Activated gamma-delta T cell treated with Interleukin-2 at 50 U/mL for 16 hours (primary cell): ENCODE data around the gene SESN1.

Source experiments
- DNase-seq: peaks from one replicate; pipeline ENCODE4 v3.0.0-alpha.2; 2020

The SESN1 gene

GRCh38 chr6:109058620-109059019, 36.0 kb downstream of the SESN1 start:
- no peak for DNase-seq

DNA sequence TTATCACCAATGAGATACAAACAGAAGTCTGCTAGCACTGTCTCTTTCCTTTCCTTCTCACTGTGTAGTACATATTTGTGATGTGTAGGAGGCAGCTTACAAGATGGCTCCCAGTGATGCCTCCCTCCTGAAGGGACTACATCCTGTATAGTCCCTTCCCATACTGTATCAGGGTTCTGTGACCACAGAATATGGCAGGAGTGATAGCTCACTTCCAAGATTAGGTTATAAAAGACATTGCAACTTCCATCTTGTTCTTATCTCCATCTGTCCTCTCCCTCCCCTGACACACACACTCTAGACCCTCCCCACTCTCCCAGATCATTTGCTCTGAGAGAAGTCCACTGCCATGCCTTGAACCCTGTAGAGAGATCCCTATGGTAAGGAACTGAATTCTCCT, 38.0 kb downstream of the SESN1 start:
- no peak for DNase-seq

GRCh38 chr6:109055771-109056235, 38.8 kb downstream of the SESN1 start:
- no peak for DNase-seq

DNA sequence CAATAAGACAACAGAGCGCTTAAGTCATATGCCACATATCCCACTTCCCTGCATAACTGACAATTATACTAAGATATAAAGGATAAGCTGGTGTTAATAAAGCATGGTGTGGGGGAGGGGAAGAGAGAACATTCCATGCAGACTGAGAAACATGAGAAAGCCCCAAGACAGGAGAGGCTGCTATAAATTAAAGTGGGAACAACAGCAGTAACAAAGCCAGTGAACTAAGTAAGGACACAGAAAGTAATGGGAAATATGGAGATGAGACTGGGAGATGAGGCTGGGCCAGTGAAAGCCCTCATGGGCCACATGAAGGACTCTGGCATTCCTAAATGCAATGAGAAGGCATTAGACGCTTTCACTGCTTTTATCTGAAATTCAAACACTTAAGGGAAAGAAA, 41.3 kb downstream of the SESN1 start:
- no peak for DNase-seq

GRCh38 chr6:109052852-109053251, 41.8 kb downstream of the SESN1 start:
- DNase-seq = no peak

GRCh38 chr6:109052018-109052651, 42.5 kb downstream of the SESN1 start:
- DNase-seq = no peak

- no peak for DNase-seq
Observed at GRCh38 chr6:109051301-109052017, 43.2 kb downstream of the SESN1 start.

DNA sequence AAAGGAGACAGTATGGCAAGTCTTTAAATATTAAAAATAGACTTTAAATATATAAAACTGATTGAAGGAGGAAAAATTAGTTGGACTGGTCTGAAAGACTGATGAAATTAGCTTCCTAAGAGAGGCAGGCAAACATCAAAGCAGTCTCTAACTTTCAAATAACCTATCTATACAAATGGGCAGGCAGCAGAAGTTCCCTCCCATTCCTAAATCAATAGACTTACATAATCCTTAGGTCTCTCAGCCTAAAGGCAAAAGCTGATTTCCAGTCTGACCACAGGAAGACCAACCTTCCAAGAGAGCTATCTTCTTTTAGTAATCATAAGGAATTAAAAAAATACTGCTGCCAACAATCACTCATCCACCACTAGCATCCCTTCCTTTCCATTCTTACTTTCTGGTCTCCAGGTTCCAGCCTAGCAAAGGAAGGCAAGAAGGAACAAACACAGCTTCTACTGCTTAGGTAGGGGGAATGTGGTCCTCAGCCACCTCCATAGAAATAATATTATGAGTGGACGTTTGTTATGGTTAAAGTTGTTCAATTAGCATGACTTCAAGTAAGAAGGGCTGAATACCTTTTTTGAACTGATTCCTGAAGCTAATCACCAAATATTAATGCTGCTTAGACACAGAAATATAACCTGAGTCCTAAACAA, 44.1 kb downstream of the SESN1 start:
- no peak for DNase-seq

- no peak for DNase-seq
Observed at GRCh38 chr6:109050012-109050411, 44.6 kb downstream of the SESN1 start.

DNA sequence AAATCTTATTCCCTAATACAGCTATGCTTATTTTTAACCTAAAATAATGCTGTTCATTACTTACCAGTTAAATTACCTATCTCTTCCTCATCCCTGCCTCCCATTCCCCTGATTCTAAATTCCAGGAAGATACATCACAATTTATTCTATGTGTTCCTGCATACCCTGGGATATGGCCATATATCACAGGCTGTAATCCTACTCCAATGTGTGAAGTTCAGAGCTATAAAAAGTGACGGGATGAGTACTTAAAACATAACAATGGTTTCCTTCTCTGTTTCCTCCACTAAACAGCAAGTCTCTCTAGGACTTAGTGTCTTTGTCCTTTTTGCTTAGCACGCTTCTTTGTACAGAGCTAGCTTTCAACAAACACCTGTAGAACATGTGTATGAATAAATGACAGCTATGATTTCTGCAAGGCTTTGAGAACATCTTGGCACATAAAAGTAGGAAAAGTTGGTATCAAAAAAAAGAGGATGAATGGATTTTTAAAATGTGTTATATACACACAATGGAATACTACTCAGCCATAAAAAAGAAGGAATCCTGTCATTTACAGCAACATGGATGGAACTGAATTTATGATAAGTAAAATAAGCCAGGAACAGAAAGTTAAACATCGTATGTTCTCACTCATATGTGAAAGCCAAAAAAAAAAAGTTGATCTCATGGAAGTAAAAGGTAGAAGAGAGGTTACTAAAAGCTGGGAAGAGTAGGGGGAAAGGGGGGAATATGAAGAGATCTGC, 45.8 kb downstream of the SESN1 start:
- no peak for DNase-seq

- DNase-seq = no peak
Observed at GRCh38 chr6:109048176-109048575, 46.5 kb downstream of the SESN1 start.

- no peak for DNase-seq
Observed at GRCh38 chr6:109045493-109045892, 49.2 kb downstream of the SESN1 start.

DNA sequence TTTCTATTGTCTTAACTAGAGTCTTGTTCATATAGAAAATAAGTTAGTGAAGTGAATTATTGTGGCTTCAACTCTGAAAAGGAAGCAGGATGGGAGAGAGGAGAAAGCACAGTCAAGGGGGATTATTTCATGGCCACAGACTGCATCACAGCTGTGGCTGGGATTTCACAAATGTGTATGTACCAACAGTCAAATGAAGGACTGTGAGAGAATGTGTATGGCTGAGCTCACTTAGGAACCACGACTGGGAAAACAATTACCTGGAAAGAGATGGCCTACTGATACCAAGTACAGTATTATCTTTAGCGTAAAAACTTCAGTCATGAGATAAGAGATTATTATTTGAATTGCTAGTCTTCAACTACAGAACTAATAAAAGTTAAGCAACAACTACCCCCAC, 54.9 kb downstream of the SESN1 start:
- no peak for DNase-seq

DNA sequence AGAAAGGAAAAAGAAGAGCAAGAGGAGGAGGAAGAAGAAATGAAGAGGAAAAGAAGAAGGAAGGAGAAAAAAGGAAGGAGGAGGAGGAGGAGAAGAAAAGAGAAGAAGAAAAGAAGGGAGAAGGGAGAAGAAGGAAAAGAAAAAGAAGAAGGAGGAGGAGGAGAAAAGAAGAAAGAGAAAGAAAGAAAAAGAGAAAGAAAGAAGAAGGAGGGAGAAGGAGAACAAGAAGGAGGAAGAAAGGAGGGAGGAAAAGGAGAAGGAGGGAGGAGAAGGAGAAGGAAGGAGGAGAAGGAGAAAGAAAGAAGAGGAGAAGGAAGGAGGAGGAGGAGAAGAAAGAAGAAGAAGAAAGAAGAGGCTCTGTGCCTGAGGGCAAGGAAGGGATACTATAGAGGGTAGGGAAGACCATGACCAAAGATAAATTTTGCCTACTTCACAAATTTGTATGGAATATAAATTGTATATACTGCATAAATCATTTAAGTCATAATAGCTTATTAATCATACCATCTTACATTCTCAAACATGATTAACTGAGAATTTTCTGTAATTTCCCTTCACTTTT, 55.7 kb downstream of the SESN1 start:
- DNase-seq = no peak

- DNase-seq = no peak
Observed at GRCh38 chr6:109036574-109037294, 57.9 kb downstream of the SESN1 start.

DNA sequence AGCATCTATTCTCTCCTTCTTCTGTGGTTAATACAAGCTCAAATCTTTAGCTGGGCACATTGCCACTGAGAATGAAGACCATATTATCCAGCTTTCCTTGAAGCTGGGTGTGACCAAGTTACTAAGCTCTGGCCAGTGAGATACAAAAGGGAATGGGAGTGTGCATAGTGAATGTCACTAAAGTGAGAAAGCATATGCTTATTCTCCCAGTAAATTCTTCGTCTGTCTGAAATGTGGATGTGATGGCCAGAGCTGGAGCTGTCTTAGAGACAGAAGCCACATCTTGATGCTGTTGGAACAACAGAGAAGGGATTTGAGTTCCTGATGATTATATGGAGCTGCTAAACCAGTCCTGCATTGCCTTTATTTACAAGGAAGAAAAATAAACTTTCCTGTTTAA, 60.1 kb downstream of the SESN1 start:
- no peak for DNase-seq

DNA sequence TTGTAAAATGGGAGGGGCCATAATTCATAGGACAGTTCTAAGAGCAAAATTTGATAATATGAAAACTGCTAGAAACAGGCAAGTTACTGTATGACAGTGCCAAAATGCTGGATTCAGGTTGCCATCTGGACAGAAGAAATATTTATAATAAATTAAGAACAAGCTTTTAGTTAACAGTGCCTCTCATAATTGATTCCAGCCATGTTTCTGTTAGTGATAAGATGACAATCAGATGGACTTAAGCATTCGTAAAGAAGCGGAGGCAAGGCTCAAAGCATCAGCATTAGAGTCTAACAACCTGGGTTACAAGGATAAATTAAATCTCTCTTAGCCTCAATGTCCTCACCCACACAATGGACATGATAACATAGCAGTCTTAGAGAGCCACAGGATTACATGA, 61.0 kb downstream of the SESN1 start:
- DNase-seq = no peak

DNA sequence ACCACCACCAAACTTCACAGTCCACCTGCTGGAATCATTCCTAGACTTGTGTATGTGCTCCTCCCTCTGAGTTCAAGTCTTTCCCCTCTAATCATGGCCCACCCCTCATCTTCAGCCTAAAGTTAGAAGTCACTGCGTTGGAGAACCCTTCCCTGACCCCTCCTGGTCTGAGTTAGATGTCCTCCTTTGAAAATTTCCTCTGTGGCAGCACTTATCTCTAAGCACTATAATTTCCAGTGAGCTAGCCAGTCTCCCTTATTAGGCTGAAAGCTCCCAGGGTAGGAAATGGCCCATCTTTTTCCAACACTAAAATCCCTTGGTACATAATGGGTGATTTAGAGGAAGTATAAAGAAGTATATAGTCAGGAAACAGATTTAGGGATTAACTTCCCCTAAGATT, 63.2 kb downstream of the SESN1 start:
- DNase-seq = no peak

- DNase-seq = no peak
Observed at GRCh38 chr6:109029313-109029712, 65.3 kb downstream of the SESN1 start.

GRCh38 chr6:109028439-109028838, 66.2 kb downstream of the SESN1 start:
- DNase-seq = no peak

DNA sequence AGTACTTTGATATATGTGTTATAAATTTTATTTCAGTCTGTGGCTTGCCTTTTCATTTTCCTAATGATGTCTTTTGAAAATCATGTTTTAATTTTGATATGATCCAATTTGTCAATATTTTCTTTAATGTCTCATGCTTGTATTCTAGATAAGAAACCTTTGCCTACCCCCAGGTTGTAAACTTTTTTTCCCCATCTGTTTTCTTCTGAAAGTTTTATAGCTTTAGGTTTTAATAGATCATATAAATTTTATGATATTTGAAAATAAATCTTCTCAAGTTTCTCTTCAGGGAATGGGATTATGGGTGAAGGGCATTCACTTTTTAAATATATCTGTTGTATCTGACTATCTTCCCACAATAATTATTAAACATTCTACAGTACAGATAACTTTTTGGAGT, 66.7 kb downstream of the SESN1 start:
- DNase-seq = no peak

GRCh38 chr6:109025639-109026038, 69.0 kb downstream of the SESN1 start:
- no peak for DNase-seq

- no peak for DNase-seq
Observed at GRCh38 chr6:109024784-109025183, 69.9 kb downstream of the SESN1 start.
